LNCAP (cell line): Measurements from ENCODE around the gene SAFB.

Source experiments
- CTCF ChIP-seq: fragments of 450-650 bp; IDR thresholded peaks from 2 replicates; pipeline ENCODE4 v1.5.1; 2017; ENCODE audit warnings: mild to moderate bottlenecking

SAFB gene

GRCh38 chr19:5586300-5587070 lies 36.4 kb upstream of the SAFB start:
- no peak for TF ChIP-seq CTCF

GRCh38 chr19:5587071-5587455 lies 35.8 kb upstream of the SAFB start:
- TF ChIP-seq CTCF = no peak

DNA sequence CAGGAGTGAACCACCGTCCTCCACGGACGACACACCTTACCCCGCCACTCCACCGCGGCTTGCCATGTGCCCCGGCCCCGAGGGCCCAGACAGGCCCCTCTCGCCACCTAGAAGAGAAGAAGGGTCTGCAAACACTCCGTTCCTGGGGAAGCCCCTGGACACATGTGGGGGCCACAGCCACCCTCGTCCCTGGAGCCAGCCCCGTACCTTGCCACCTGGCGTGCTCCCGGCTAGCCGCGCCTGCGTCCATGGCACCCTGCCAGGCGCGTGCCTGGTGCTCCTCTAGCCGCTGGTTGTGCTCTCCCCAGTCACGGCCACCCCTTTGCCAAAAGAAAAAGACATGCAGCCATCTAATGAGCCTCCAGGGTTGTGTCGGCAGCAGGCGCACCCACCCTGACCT lies 35.2 kb upstream of the SAFB start:
- TF ChIP-seq CTCF = no peak

GRCh38 chr19:5588441-5588840 lies 34.4 kb upstream of the SAFB start:
- TF ChIP-seq CTCF = no peak

DNA sequence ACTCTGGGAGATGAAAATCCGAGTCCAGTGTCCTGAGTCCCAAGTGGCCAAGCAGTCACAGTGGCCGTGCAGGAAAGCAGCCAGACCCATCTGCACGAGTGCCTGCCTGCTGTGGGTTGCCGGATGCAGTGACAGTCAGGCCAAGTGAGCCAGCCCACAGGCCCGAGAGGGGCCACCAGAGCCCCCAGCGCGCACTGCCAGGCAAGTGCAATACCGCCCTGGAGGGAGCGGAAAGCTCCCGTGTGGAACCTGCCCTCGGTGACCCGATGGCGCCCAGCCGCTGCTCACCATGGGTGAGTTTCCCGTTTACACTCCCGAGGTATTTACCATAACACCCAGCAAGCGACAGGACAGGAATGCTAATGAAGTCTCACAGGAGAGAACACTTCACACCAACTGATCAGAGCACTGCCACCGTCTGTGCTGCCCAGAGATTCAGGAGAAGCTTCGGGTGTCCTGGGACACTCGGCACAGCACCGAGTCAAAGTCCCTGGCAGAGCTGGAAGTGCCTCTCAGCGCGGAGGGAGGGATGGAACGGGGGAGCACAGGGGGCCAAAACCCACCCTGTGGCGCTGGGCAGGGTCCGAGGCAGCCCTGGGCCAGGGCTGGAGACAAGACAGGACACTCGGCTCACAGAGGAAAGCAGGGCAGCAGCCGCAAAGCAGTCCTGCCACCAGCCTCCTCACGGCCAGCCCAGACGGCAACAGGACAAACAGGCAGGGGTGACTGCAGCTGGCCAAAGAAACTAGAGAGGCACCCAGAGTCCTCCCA lies 33.8 kb upstream of the SAFB start:
- TF ChIP-seq CTCF = no peak

GRCh38 chr19:5590151-5590864 lies 32.6 kb upstream of the SAFB start:
- TF ChIP-seq CTCF = no peak

GRCh38 chr19:5590865-5591154 lies 32.1 kb upstream of the SAFB start:
- TF ChIP-seq CTCF = no peak
